H1 (cell line): ENCODE data around the gene ARHGEF4. TPM values are rescaled to one million over a fixed set of nuclear protein-coding genes. Genes with fewer than 3 reads are reported as not detected.

Source experiments
- CTCF ChIP-seq, 3 experiments: IDR thresholded peaks; 1 replicate in 2 of 3; 2 replicates in 1 of 3; pipeline versions ENCODE4 v1.5.1 to v1.6.1; 2011; ENCODE audit warnings: low read length in 3 of 3, mild to moderate bottlenecking in 3 of 3, inconsistent platforms in 2 of 3, low read depth in 1 of 3, moderate library complexity in 1 of 3; ENCODE audit not compliant: insufficient read depth in 1 of 3; ENCODE audit errors: control extremely low read depth in 1 of 3
- polyA plus RNA-seq, 7 experiments: library from polyadenylated mRNA; depleted of rRNA in 3 of 7; stranded (reverse) in 5 of 7; unstranded in 2 of 7; fragments of >200 nt in 5 of 7; fragments of 200-250 nt in 2 of 7; gene quantifications; 1 replicate in 5 of 7; 2 replicates in 1 of 7; 4 replicates in 1 of 7; pipeline versions ENCODE4 v1.2.1 to v1.2.3, GENCODE V29; 2011 to 2013; ENCODE audit warnings: missing spikeins in 2 of 7, mixed read lengths in 2 of 7
- total RNA-seq: library from RNA; stranded (reverse); fragmentation: NEBNext Ultra II Directional; extraction: Animal tissue kit (Norgen Biotek cat#: 25700); gene quantifications from 2 replicates; pipeline ENCODE4 v1.2.1, GENCODE V29; 2021

The ARHGEF4 gene
- total and polyA plus RNA-seq, 2 of the 8 experiments (the other 6 are each of a cell fraction or from before 2014, with no cell fraction given): 10.6 to 14.6 TPM

DNA sequence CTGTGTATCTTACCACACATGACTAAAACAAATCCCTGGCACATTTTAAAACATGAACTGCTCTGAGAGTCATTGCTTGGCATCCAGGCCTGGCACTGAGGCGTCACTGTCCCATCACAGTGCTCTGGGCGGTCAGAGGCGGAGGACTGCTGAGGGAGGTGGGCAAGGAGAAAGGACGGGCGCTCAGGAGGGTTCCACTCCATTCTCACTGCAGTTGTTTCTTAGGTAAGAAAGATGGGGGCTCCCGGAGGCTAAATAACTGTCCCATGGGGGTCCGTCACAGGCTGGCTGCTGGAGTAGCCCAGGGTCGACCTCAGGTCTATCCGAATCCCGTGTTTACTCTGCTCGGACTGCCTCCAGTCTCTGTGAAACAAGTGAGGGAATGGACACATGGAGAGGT, 139.0 kb downstream of the ARHGEF4 start (continued):
- TF ChIP-seq CTCF (IDR thresholded peaks at IDR 0.05; ENCODE audit: control extremely low read depth in 1 of 3, insufficient read depth in 1 of 3, low read depth in 1 of 3, low read length in 3 of 3): no peak
